Mammary epithelial cell (primary cell): ENCODE data around the gene ELFN1.

Experiments
- EZH2 ChIP-seq: IDR thresholded peaks from 2 replicates; pipeline ENCODE4 v1.6.1; 2012; ENCODE audit warnings: low read length, inconsistent platforms, borderline replicate concordance
- TF ChIP-seq, protein P1 (sequence below), 2 donors: IDR thresholded peaks in 1 of 2; conservative IDR thresholded peaks in 1 of 2; 2 replicates each; pipeline ENCODE4 v1.5.1; 2011 to 2012; ENCODE audit warnings: inconsistent platforms in 2 of 2, low read length in 2 of 2, mild to moderate bottlenecking in 2 of 2, control low read depth in 1 of 2, low read depth in 1 of 2; ENCODE audit not compliant: insufficient read depth in 1 of 2; ENCODE audit errors: extremely low read depth in 1 of 2

GRCh38 chr7:1641173-1641572, 28.9 kb upstream of the ELFN1 start:
- TF ChIP-seq, protein P1, sequence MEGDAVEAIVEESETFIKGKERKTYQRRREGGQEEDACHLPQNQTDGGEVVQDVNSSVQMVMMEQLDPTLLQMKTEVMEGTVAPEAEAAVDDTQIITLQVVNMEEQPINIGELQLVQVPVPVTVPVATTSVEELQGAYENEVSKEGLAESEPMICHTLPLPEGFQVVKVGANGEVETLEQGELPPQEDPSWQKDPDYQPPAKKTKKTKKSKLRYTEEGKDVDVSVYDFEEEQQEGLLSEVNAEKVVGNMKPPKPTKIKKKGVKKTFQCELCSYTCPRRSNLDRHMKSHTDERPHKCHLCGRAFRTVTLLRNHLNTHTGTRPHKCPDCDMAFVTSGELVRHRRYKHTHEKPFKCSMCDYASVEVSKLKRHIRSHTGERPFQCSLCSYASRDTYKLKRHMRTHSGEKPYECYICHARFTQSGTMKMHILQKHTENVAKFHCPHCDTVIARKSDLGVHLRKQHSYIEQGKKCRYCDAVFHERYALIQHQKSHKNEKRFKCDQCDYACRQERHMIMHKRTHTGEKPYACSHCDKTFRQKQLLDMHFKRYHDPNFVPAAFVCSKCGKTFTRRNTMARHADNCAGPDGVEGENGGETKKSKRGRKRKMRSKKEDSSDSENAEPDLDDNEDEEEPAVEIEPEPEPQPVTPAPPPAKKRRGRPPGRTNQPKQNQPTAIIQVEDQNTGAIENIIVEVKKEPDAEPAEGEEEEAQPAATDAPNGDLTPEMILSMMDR (conservative IDR thresholded peaks at IDR 0.05 in 1 of 2, IDR thresholded peaks at IDR 0.05 in 1 of 2; ENCODE audit: extremely low read depth in 1 of 2, insufficient read depth in 1 of 2, low read depth in 1 of 2, low read length in 2 of 2): no peak
- TF ChIP-seq EZH2: no peak
